Neural progenitor cell (in vitro differentiated cells): ENCODE measurements around the gene GBF1.

Source experiments
- CTCF ChIP-seq: fragments of 200-600 bp; sonication (generic); IDR thresholded peaks from 2 replicates; pipeline ENCODE4 v1.5.1; 2017; ENCODE audit warnings: antibody characterized with exemption, mild to moderate bottlenecking
- EZH2 ChIP-seq: fragments of 200-600 bp; sonication (generic); IDR thresholded peaks from 2 replicates; pipeline ENCODE4 v1.6.1; 2017; ENCODE audit warnings: antibody characterized with exemption, mild to moderate bottlenecking, moderate library complexity
- EZH2phosphoT487 ChIP-seq: fragments of 200-600 bp; sonication (generic); IDR thresholded peaks from 2 replicates; pipeline ENCODE4 v1.6.1; 2017; ENCODE audit warnings: antibody characterized with exemption

DNA sequence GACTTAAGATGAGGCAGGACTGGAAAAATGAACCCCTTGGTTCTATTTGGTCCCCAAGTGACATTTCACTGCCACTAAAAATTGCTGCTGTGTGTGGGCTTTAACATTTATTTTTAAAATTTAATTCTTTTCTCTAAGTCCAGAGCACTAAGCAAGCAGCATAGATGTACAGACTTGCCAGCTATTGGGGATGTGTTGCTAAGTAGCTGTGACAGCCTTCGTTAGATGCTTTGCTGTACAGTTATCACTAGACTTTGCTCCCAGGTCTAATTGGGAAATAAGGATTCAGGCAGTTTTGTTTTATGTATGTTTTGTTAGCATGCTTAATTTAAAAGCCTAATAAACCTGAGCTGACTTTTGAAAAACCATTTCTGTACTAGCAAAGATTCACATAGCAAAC is 51.8 kb downstream of the GBF1 start:
- TF ChIP-seq CTCF = no peak
- no peak for TF ChIP-seq EZH2phosphoT487
- TF ChIP-seq EZH2 = no peak
